HG03159 (cell line): ENCODE results near the gene PPP1R9B.

ENCODE experiments used
- ATAC-seq: cut with Tn5 transposase; IDR thresholded peaks from one replicate; pipeline ENCODE4 v1.9.1; 2021; ENCODE audit warnings: mild to moderate bottlenecking, moderate library complexity; ENCODE audit not compliant: unreplicated experiment

The PPP1R9B gene

GRCh38 chr17:50129728-50130558 lies 20.5 kb downstream of the PPP1R9B start, which contains the start of gene SAMD14:
SAMD14 (minus strand) TSS chr17:50130160; CDS start chr17:50124959, 5,201 bp downstream.
- ATAC-seq: no peak

GRCh38 chr17:50129353-50129727 lies 21.1 kb downstream of the PPP1R9B start:
- ATAC-seq: no peak

- no peak for ATAC-seq
Measured at GRCh38 chr17:50128441-50129352, 21.8 kb downstream of the PPP1R9B start.

- no peak for ATAC-seq
Measured at GRCh38 chr17:50127697-50128361, 22.6 kb downstream of the PPP1R9B start.

GRCh38 chr17:50125420-50125997 lies 25.0 kb downstream of the PPP1R9B start:
- no peak for ATAC-seq

GRCh38 chr17:50123649-50124349 lies 26.7 kb downstream of the PPP1R9B start:
- ATAC-seq: no peak

- ATAC-seq: no peak
Measured at GRCh38 chr17:50122945-50123344, 27.5 kb downstream of the PPP1R9B start.

- ATAC-seq: no peak
Measured at GRCh38 chr17:50120475-50121253, 29.8 kb downstream of the PPP1R9B start.

GRCh38 chr17:50118828-50119218 lies 31.7 kb downstream of the PPP1R9B start:
- ATAC-seq: no peak

- no peak for ATAC-seq
Measured at GRCh38 chr17:50118076-50118827, 32.2 kb downstream of the PPP1R9B start.

- ATAC-seq: no peak
Measured at GRCh38 chr17:50117202-50118051, 33.0 kb downstream of the PPP1R9B start.

- no peak for ATAC-seq
Measured at GRCh38 chr17:50115756-50116155, 34.7 kb downstream of the PPP1R9B start.

GRCh38 chr17:50114849-50115357 lies 35.6 kb downstream of the PPP1R9B start:
- no peak for ATAC-seq

- ATAC-seq: no peak
Measured at GRCh38 chr17:50114401-50114800, 36.1 kb downstream of the PPP1R9B start.

GRCh38 chr17:50113624-50114320 lies 36.7 kb downstream of the PPP1R9B start:
- no peak for ATAC-seq

GRCh38 chr17:50112694-50113093 lies 37.8 kb downstream of the PPP1R9B start:
- ATAC-seq: no peak
